GM18951 (cell line): Measurements from ENCODE around the gene RASL10B.

Experiments
- POLR2A ChIP-seq: IDR thresholded peaks from 4 replicates; pipeline ENCODE4 v1.6.1; 2011; ENCODE audit warnings: mild to moderate bottlenecking; ENCODE audit not compliant: insufficient read length, insufficient read depth; ENCODE audit errors: extremely low read depth
- in situ Hi-C: fragments of 300-500 bp; cut with MboI; formaldehyde crosslinking; loops from one replicate; pipeline ENCODE4 v1.12.0; 2022; ENCODE audit warnings: low sequenced_read_pairs, mixed read lengths, inconsistent platforms; ENCODE audit not compliant: unreplicated experiment

Gene RASL10B

DNA sequence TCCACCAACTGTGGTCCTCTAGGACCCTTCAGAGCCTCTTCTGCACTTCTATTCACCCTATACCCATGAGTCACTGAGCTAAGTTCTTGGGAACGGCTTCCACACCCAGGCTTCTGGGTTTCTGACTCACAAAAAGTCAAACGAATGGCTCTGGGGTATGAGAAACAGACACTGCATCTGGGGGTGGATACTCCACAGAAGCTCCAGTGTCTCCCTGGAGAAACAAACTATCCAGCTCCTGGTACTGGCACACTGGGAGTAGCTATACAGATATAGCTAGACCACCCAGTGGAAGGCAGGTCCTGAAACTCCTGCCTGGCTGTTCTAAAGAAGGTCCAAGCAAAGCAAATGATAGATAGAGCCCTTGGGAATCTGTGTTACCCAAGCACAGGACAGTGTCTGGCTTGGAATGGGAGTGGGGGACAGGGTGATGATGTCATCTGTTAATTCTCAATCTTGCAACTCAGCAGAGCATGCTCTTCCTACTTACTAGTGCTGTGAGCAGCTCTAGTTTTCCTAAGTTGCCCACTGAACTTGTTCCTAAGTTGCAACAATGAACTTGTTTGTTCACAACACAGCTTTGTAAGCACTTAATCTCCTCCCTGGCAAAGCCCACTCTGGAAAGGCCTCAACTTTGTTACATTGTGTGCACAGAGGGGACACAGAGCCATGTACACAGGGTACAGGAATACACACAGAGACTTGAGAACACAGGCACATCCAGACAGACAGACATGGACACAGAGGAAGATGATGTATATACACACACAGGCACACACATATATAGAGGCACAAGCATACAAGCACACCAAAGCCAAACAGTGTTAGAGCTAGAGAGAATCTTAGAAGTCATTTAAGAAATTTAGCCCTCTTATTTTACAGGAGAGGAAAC, 57.3 kb downstream of the RASL10B start:
- no peak for TF ChIP-seq POLR2A

DNA sequence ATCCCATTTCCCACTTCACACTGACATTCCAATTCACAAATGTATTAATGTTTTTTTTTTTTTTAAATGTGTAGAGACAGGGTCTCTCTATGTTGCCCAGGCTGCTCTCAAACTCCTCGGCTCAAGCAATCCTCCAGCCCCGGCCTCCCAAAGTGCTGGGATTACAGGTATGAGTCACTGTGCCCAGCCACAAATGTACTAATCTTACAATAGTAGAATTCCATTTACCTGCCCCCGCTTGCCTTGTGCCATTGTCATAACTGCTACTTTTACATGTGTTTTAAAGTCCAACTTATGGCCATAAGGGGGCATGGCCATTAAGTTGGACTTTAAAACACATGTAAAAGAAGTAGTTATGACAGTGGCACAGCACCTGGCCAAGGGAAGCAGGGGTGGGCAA, 59.4 kb downstream of the RASL10B start:
- TF ChIP-seq POLR2A, result no peak
- in situ Hi-C loops, result no loop called here

More for the DNA sequence above, 57.3 kb downstream of the RASL10B start:
- in situ Hi-C loops, result no loop called here

DNA sequence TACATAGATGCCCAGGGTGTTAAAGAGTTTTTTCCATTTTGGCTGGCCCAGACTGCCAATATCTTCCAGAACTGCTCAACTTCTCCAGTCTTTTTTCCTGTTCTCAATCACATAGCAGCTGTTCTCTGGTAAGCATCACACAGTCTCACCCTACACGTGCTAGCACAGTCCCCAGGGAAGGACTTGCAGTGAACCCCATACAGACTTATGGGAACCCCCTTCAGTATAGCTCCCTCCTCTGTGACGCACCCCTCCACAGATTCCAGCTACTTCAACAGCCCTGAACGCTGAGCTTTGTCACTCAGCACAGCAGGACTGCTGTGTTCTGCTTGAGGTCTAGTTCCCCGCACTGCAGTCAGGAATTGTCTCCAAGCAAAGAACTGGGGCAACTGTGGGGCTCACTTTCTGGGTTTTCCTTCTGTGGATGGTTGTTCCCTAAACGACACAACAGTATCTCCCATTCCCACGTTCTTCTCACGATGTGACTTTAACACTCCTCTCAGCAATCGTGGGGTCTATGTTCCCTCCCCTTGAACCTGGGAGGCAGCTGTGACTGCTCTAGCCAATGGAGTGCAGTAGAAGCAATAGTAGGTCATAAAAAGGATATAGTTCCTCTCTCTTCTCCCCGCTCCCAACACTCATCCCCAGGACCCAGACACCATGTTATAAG, 60.4 kb downstream of the RASL10B start:
- in situ Hi-C loops, result no loop called here
- TF ChIP-seq POLR2A, result no peak
